Upper lobe of right lung (tissue), 1 donor: ENCODE data around the gene RRP9. TPM values are rescaled to one million over a fixed set of nuclear protein-coding genes. Genes with fewer than 3 reads are reported as not detected.

Source experiments
- ATAC-seq: fragments of 200-7000 bp; cut with Tn5 transposase; one replicate; pipeline ENCODE4 v1.9.1; 2020; ENCODE audit warnings: mild to moderate bottlenecking, moderate library complexity
- DNase-seq: peaks from one replicate; pipeline ENCODE4 v3.0.0-alpha.2; 2020
- H3K27ac ChIP-seq: fragments of 200-600 bp; one replicate; pipeline ENCODE4 v1.8.0; 2022
- H3K27me3 ChIP-seq: fragments of 200-600 bp; one replicate; pipeline ENCODE4 v1.8.0; 2022; ENCODE audit warnings: mild to moderate bottlenecking
- H3K36me3 ChIP-seq: fragments of 200-600 bp; one replicate; pipeline ENCODE4 v1.8.0; 2022
- H3K4me1 ChIP-seq: fragments of 200-600 bp; one replicate; pipeline ENCODE4 v1.8.0; 2022
- H3K4me3 ChIP-seq: fragments of 200-600 bp; one replicate; pipeline ENCODE4 v1.8.0; 2022; ENCODE audit warnings: mild to moderate bottlenecking
- H3K9me3 ChIP-seq: fragments of 200-600 bp; one replicate; pipeline ENCODE4 v1.8.0; 2022
- CTCF ChIP-seq: fragments of 200-600 bp; IDR thresholded peaks from one replicate; pipeline ENCODE4 v1.8.0; 2022; ENCODE audit warnings: antibody characterized with exemption
- intact Hi-C: fragments of 100-400 bp; cut with DNase I; formaldehyde crosslinking; loops from one replicate; pipeline ENCODE4 v1.11.0; 2022
- total RNA-seq: library from RNA; stranded (reverse); fragmentation: NEBNext Ultra II Directional; extraction: Animal tissue kit (Norgen Biotek cat#: 25700); gene quantifications from one replicate; pipeline ENCODE4 v1.2.1, GENCODE V29; 2021
- donor health status: DM: no; HTN: yes; CAD: no; lungs with severe emphysema.

Gene RRP9
- total RNA-seq, 1 donor from 2014 or later = 20.6 TPM

GRCh38 chr3:51934991-51935885 lies 6.5 kb downstream of the RRP9 start:
- no peak overlapping the region for H3K27ac ChIP-seq
- H3K36me3 ChIP-seq = peaks cover 66% of the 10 kb centered on the region
- no peaks in the 10 kb centered on the region for H3K27me3 ChIP-seq
- H3K4me3 ChIP-seq = no peak overlapping the region
- ATAC-seq (no peak), DNase-seq (peak; percentile 57)
- no peaks in the 10 kb centered on the region for H3K9me3 ChIP-seq
- intact Hi-C loops = no loop called here
- H3K4me1 ChIP-seq = peaks cover 5% of the 10 kb centered on the region
- no peak for TF ChIP-seq CTCF

DNA sequence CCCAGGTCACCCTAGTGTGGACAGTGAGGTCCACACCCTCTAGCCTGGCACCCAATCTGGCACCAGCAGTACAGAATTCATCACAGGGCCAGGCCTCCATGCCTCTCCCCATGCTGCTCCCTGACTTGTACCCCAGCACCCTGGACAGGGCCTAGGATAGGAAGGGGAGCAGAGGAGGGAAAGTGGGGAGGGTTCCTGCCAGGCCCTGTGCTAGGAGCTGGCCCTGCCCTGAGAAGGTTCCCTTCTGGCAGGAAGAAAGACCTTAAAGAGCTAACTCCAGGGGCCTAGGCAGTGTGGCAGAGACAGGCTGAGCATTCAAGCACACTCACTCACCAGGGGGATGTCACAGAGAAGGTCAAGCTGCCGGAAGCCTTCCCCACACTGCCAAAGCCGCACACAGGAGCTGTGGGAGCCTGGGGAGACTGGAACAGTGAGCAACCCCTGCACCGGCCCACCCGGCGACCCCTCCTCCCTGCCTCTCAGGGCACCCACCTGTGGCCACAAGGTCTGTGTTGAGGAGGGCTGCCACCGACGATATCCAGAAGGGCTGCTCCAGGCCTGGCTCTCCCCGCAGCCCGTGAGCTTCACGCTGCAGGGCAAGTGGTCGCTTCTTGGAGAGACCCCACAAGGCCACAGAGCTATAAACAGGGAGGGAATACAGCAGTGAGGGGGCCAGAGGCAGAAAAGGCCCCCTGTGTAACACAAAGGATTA lies 7.4 kb downstream of the RRP9 start:
- peak; percentile 50 for DNase-seq
- Histone ChIP-seq H3K36me3 (peaks cover 66% of the 10 kb centered on the region), H3K9me3 (no peaks in the 10 kb centered on the region), H3K4me3 (no peak overlapping the region), H3K4me1 (no peaks in the 10 kb centered on the region), H3K27ac (no peak overlapping the region), H3K27me3 (no peaks in the 10 kb centered on the region)
- no peak for ATAC-seq
- no peak for TF ChIP-seq CTCF
- intact Hi-C loops = no loop called here

- H3K36me3 ChIP-seq = peaks cover 61% of the 10 kb centered on the region
- ATAC-seq = no peak
- DNase-seq = no peak
- H3K4me3 ChIP-seq = no peak overlapping the region
- no peaks in the 10 kb centered on the region for H3K9me3 ChIP-seq
- H3K4me1 ChIP-seq = no peaks in the 10 kb centered on the region
- intact Hi-C loops = no loop called here
- no peaks in the 10 kb centered on the region for H3K27me3 ChIP-seq
- H3K27ac ChIP-seq = no peak overlapping the region
- TF ChIP-seq CTCF = no peak
These were observed 8.1 kb downstream of the RRP9 start for GRCh38 chr3:51933471-51934138.

DNA sequence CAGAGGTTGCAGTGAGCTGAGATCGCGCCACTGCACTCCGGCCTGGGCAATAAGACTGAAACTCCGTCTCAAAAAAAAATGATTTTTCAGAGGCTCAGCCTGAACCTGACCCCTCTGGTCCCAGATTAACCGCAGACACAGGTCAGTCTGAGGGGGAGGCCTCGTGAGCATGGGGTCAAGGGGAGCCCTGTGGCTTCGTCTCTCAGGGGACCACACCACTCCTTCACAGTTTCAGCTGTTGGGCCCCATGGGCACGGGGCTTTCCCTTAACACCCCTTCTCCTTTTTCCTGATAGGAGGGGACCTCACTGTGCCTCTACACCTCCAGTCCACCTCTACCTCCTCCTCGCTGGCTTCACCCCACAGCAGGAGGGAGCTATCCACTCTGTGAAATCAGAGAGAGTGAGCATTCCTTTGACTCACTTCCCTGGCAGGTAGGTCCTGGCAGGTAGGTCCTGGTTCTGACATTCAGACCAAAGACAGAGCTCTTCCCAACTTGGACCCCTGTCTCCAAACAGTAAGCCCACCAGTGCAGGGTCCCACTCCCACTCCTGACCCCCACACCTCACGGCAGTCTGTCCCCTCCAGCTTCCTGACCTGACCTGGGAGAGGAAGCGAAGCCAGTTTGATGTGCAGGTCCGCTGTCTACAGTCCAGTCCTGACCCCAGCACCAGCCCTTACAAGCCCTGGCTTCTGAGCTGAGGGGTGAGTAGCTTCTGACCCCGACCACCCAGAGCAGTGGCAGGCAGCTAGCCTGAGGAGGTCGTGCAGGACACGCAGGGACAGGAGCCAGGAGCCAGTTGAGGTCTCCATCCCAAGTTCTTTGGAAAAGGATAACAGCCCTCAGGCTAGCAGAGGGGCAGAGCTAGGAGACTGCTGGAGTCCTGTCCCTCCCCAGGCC lies 9.0 kb downstream of the RRP9 start:
- intact Hi-C loops = no loop called here
- Histone ChIP-seq H3K27ac (no peak overlapping the region), H3K9me3 (no peaks in the 10 kb centered on the region), H3K4me1 (no peaks in the 10 kb centered on the region), H3K4me3 (no peak overlapping the region), H3K27me3 (no peaks in the 10 kb centered on the region), H3K36me3 (peaks cover 53% of the 10 kb centered on the region)
- TF ChIP-seq CTCF = no peak
- ATAC-seq (no peak), DNase-seq (no peak)

DNA sequence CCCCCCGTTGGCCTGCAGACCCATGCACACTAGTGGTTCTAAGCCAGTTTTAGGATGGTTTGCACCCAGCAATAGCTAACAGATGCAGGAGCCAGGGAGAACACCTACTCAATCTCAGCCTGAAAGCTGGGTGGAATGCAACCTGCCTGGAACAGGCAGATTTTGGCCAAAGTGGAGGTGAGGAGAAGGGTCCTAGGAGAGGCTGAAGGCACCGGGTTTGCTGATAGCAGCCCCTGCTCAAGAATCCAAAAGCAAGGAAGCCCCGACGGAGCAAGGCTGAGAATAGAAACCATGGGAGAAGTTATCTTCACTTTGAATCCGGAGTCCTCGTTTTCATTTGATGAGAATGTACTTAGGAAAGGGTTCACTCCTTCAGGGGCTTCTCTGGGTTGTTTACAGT lies 9.9 kb downstream of the RRP9 start:
- H3K36me3 ChIP-seq = peaks cover 44% of the 10 kb centered on the region
- DNase-seq (no peak), ATAC-seq (no peak)
- no peak overlapping the region for H3K4me3 ChIP-seq
- H3K4me1 ChIP-seq = no peaks in the 10 kb centered on the region
- no peaks in the 10 kb centered on the region for H3K9me3 ChIP-seq
- no peaks in the 10 kb centered on the region for H3K27me3 ChIP-seq
- intact Hi-C loops = no loop called here
- TF ChIP-seq CTCF = no peak
- H3K27ac ChIP-seq = no peak overlapping the region
